GM21737 (cell line): ENCODE measurements around the gene CD109.
"Not testable (repeated sequence)": the region's sequence is repeated elsewhere in the genome, so short reads cannot be mapped to it uniquely, and the experiment has no call there.

ENCODE experiments used
- ATAC-seq: cut with Tn5 transposase; IDR thresholded peaks from one replicate; pipeline ENCODE4 v1.9.1; 2021; ENCODE audit warnings: mild to moderate bottlenecking, moderate library complexity; ENCODE audit not compliant: unreplicated experiment

CD109 gene

GRCh38 chr6:73683574-73683973 is 12.4 kb upstream of the CD109 start:
- not testable (repeated sequence) for ATAC-seq

GRCh38 chr6:73688351-73688750 is 7.7 kb upstream of the CD109 start:
- ATAC-seq = no peak

- ATAC-seq = no peak
Observed at GRCh38 chr6:73690056-73690455, 5.9 kb upstream of the CD109 start.

- ATAC-seq = no peak
Observed at GRCh38 chr6:73691512-73691911, 4.5 kb upstream of the CD109 start.

- no peak for ATAC-seq
Observed at GRCh38 chr6:73694711-73695411, 1.1 kb upstream of the CD109 start.

- ATAC-seq = no peak
Observed at GRCh38 chr6:73696966-73697655, 1.1 kb downstream of the CD109 start.

- no peak for ATAC-seq
Observed at GRCh38 chr6:73699676-73700459, 3.9 kb downstream of the CD109 start.

- ATAC-seq = no peak
Observed at GRCh38 chr6:73702444-73702843, 6.4 kb downstream of the CD109 start.

GRCh38 chr6:73703466-73703865 is 7.5 kb downstream of the CD109 start:
- ATAC-seq = no peak

- no peak for ATAC-seq
Observed at GRCh38 chr6:73704260-73704659, 8.3 kb downstream of the CD109 start.

GRCh38 chr6:73704798-73705197 is 8.8 kb downstream of the CD109 start:
- ATAC-seq = no peak

GRCh38 chr6:73706971-73707370 is 11.0 kb downstream of the CD109 start:
- ATAC-seq = no peak

GRCh38 chr6:73710470-73710869 is 14.5 kb downstream of the CD109 start:
- no peak for ATAC-seq

GRCh38 chr6:73710948-73711347 is 14.9 kb downstream of the CD109 start:
- ATAC-seq = no peak

- ATAC-seq = no peak
Observed at GRCh38 chr6:73712535-73713173, 16.7 kb downstream of the CD109 start.

GRCh38 chr6:73713426-73714147 is 17.6 kb downstream of the CD109 start:
- no peak for ATAC-seq

GRCh38 chr6:73715111-73715508 is 19.1 kb downstream of the CD109 start:
- not testable (repeated sequence) for ATAC-seq

GRCh38 chr6:73719046-73719445 is 23.0 kb downstream of the CD109 start:
- ATAC-seq = no peak

- ATAC-seq = no peak
Observed at GRCh38 chr6:73722318-73723060, 26.5 kb downstream of the CD109 start.

GRCh38 chr6:73723480-73723879 is 27.5 kb downstream of the CD109 start:
- not testable (repeated sequence) for ATAC-seq
